Omental fat pad (tissue), 4 donors: ENCODE data around the gene RFX4. TPM values are rescaled to one million over a fixed set of nuclear protein-coding genes. Genes with fewer than 3 reads are reported as not detected.
"Not testable (repeated sequence)": the region's sequence is repeated elsewhere in the genome, so short reads cannot be mapped to it uniquely, and the experiment has no call there.

Experiments
- ATAC-seq: fragments of 150-250 bp; one replicate; pipeline ENCODE4 v1.9.1; 2016; ENCODE audit warnings: mild to moderate bottlenecking, moderate library complexity; ENCODE audit not compliant: low FRiP score
- DNase-seq: peaks from one replicate; pipeline ENCODE4 v3.0.0-alpha.2; 2019; ENCODE audit warnings: low spot score
- total RNA-seq, 4 donors: library from RNA; depleted of rRNA; stranded (reverse); fragments of >200 nt; gene quantifications; one replicate each; pipeline ENCODE4 v1.1.0, GENCODE V29; 2016
- TF ChIP-seq, protein P1 (sequence below), 3 donors: fragments of 450-650 bp; IDR thresholded peaks; one replicate each; pipeline ENCODE4 v1.5.1; 2016 to 2017; ENCODE audit warnings: antibody characterized with exemption in 3 of 3, mild to moderate bottlenecking in 3 of 3, moderate library complexity in 2 of 3

The RFX4 gene
- total RNA-seq, 4 donors from 2014 or later, result not detected

DNA sequence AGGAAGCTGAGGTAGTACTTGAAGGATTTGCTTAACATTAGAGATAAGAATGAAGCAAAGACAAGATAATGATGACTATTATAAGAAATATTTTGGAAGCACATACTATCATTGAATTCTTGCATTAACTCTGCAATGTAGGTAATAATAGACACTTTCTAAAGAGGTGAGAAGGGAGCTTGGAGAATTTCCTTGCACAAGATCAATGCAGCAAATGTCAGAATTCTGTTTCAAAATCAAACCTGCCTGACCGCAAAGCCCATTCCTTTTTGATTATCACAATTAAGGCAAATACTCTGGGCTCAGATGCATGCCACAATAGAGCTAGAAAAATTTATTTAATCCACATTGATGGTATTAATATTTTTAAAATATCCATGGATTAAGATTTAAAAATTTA lies 141.3 kb downstream of the RFX4 start:
- ATAC-seq (no peak), DNase-seq (no peak)
- TF ChIP-seq, protein P1, sequence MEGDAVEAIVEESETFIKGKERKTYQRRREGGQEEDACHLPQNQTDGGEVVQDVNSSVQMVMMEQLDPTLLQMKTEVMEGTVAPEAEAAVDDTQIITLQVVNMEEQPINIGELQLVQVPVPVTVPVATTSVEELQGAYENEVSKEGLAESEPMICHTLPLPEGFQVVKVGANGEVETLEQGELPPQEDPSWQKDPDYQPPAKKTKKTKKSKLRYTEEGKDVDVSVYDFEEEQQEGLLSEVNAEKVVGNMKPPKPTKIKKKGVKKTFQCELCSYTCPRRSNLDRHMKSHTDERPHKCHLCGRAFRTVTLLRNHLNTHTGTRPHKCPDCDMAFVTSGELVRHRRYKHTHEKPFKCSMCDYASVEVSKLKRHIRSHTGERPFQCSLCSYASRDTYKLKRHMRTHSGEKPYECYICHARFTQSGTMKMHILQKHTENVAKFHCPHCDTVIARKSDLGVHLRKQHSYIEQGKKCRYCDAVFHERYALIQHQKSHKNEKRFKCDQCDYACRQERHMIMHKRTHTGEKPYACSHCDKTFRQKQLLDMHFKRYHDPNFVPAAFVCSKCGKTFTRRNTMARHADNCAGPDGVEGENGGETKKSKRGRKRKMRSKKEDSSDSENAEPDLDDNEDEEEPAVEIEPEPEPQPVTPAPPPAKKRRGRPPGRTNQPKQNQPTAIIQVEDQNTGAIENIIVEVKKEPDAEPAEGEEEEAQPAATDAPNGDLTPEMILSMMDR (IDR thresholded peaks at IDR 0.05), result no peak

DNA sequence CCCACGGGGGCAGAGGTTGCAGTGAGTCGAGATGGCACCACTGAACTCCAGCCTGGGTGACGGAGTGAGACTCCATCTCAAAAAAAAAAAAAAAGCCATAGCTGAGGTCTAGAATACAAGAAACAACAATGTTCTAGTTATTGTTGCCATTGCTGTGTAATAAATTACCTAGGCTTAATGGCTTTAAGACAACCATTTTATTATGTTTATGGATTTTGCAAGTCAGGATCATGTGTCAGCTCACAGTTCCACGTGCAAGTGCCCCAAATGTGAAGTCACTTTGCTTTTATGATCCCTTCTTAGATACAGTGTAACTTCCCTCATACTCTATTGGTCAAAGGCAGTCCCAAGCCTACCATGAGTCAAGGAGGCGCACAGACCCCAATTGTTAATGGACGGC lies 142.1 kb downstream of the RFX4 start:
- ATAC-seq (no peak), DNase-seq (no peak)
- TF ChIP-seq, protein P1 (IDR thresholded peaks at IDR 0.05), result no peak

DNA sequence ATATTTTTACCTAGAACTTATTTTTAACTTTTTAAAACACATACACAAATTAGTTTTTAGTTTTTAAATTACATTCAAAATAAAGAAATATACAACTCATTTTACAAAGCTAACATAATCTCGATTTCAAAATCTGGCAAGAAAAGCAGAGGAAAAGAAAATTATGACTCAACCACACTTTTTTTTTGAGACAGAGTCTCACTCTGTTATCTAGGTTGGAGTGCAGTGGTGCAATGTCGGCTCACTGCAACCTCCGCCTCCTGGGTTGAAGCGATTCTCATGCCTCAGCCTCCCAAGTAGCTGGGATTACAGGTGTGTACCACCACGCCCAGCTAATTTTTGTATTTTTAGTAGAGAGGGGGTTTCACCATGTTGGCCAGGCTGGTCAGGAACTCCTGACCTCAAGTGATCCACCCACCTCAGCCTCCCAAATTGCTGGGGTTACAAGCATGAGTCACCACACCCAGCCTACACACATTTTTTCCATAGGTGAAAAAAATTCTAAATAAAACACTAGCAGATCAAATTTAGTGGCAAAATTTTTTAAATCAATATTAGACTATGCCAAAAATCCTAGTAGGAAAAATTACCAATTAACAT lies 143.9 kb downstream of the RFX4 start:
- not testable (repeated sequence) for ATAC-seq, DNase-seq

DNA sequence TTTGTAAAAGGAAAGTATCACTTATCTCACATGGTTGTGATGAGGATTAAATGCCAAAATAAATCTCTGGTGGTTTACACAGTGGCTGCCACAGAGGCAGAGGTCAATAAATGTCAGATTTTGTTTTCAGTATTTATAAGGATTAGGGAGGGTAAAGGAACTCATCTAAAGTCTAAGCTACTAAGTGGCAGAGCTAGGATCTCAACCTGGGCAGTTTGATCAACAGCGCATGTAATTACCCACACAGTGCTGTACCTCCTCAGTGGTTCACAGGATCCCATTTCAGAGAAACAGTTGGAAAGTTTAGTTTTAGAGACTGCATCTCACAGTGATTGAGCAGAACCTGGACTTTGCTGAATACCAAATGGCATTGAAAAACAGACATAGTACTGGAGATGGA lies 146.8 kb downstream of the RFX4 start:
- TF ChIP-seq, protein P1 (IDR thresholded peaks at IDR 0.05), result no peak
- ATAC-seq, result no peak
- DNase-seq, result no peak

DNA sequence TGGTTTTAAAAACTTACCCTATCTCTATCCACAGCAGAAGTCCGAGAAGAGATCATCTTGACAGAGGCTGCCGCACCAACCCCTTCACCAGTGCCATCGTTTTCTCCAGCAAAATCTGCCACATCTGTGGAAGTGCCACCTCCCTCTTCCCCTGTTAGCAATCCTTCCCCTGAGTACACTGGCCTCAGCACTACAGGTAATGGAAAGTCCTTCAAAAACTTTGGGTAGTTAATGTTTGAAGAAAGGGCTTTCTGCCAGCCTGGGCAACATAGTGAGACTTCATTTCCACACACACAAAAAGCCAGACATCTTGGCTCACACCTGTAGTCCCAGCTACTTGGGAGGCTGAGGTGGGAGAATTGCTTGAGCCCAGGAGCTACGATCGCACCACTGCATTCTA lies 150.1 kb downstream of the RFX4 start:
- TF ChIP-seq, protein P1 (IDR thresholded peaks at IDR 0.05), result no peak
- ATAC-seq, result no peak
- no peak for DNase-seq

DNA sequence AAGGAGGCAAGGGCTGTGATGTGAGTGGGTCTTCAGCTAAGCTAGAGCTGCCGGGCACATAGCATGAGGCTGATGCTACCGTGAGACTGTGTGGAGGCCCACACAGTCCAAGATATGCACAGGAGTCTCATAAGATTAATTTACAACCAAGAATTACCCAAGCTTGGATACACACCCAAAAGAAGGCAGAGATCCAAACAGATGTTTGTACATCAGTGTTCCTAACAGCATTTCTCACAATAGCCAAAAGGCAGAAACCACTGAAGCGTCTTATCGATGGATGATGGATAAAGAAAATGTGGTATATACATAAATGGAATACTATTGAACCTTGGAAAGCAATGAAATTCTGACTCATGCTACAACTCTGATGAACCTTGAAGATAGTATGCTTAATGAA lies 150.9 kb downstream of the RFX4 start:
- TF ChIP-seq, protein P1 (IDR thresholded peaks at IDR 0.05), result no peak
- DNase-seq (no peak), ATAC-seq (no peak)

DNA sequence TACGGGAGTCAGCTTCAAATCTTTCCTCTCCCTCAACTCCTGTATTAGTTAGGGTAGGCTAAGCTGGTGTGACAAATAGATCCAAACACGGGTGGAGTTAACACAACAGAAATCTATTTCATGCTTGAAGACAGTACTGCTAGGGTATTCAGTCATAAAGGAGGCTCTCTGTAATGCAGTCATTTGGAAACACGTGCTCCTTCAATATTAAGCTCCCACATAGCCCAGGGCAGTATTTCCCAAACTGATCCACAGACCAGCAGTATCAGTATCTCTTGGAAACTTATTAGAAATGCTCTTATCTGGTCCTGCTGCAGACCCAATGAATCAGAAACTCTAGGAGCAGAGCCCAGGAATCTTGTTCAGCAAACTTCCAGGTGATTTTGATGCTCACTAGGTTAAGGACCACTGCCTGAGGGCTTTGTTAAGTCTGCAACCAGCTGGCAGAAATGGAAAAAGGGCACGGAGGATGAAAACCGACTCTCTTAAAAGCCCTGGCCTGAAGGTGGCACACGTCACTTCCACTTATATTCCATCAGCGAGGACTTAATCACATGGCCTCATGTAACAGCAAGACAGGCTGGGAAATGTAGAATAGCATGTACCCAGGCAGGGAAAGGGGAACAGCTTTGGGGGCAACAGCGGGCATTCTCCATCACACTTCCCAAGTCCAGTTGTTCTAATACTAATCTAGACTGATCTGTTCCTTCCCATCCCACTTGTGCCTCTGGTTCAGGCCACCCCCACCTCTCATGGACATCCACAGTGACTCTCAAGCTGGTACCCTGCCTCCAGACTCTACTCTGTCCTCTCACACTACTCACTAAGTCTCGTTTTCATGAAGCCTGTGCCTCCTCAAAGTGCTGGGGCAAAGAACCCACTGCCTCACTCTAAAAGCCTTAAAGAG lies 153.5 kb downstream of the RFX4 start:
- DNase-seq (no peak), ATAC-seq (no peak)
- TF ChIP-seq, protein P1 (IDR thresholded peaks at IDR 0.05), result no peak
